HEK293T (cell line): ENCODE data around the gene CORO2B.

Experiments used
- CTCF ChIA-PET: fragments of 350-600 bp; formaldehyde crosslinking; extraction: SDS; loops from one replicate; lab custom pipeline; 2021; ENCODE audit warnings: antibody characterized with exemption, inconsistent platforms; lab: Yijun Ruan, JAX
- POLR2A ChIA-PET: fragments of 350-600 bp; formaldehyde crosslinking; extraction: SDS; loops from one replicate; lab custom pipeline; 2020; ENCODE audit warnings: antibody characterized with exemption, inconsistent platforms; lab: Yijun Ruan, JAX
- DNase-seq: peaks from one replicate; pipeline ENCODE4 v3.0.0; 2012; ENCODE audit warnings: mixed read lengths; ENCODE audit errors: extremely low spot score
- ARNT ChIP-seq: fragments of 450-650 bp; IDR thresholded peaks from 2 replicates; pipeline ENCODE4 v1.6.1; 2017; ENCODE audit warnings: mild to moderate bottlenecking
- BHLHE40 ChIP-seq: fragments of 450-650 bp; IDR thresholded peaks from 2 replicates; pipeline ENCODE4 v1.6.1; 2016; ENCODE audit warnings: mild to moderate bottlenecking, moderate library complexity, borderline replicate concordance
- CTBP1 ChIP-seq: fragments of 450-650 bp; IDR thresholded peaks from 2 replicates; pipeline ENCODE4 v1.6.1; 2016; ENCODE audit warnings: borderline replicate concordance
- ELF4 ChIP-seq: fragments of 450-650 bp; IDR thresholded peaks from 2 replicates; pipeline ENCODE4 v1.6.1; 2017; ENCODE audit warnings: antibody characterized with exemption
- FOXA1 ChIP-seq: fragments of 450-650 bp; IDR thresholded peaks from 2 replicates; pipeline ENCODE4 v1.6.1; 2016; ENCODE audit warnings: mild to moderate bottlenecking
- FOXK2 ChIP-seq: fragments of 450-650 bp; IDR thresholded peaks from 2 replicates; pipeline ENCODE4 v1.6.1; 2016; ENCODE audit warnings: mild to moderate bottlenecking
- FOXM1 ChIP-seq: fragments of 450-650 bp; IDR thresholded peaks from 2 replicates; pipeline ENCODE4 v1.6.1; 2017; ENCODE audit warnings: mild to moderate bottlenecking, borderline replicate concordance
- HDGF ChIP-seq: fragments of 450-650 bp; IDR thresholded peaks from 2 replicates; pipeline ENCODE4 v1.6.1; 2017; ENCODE audit warnings: antibody characterized with exemption, borderline replicate concordance
- L3MBTL2 ChIP-seq: fragments of 450-650 bp; conservative IDR thresholded peaks from 2 replicates; pipeline ENCODE4 v1.6.1; 2016; ENCODE audit warnings: mild to moderate bottlenecking
- LEF1 ChIP-seq: fragments of 450-650 bp; IDR thresholded peaks from 2 replicates; pipeline ENCODE4 v1.6.1; 2017; ENCODE audit warnings: mild to moderate bottlenecking, borderline replicate concordance
- NFRKB ChIP-seq: fragments of 450-650 bp; IDR thresholded peaks from 2 replicates; pipeline ENCODE4 v1.6.1; 2016; ENCODE audit warnings: mild to moderate bottlenecking, moderate library complexity
- SP1 ChIP-seq: fragments of 450-650 bp; IDR thresholded peaks from 2 replicates; pipeline ENCODE4 v1.6.1; 2017
- SUZ12 ChIP-seq: fragments of 450-650 bp; IDR thresholded peaks from 2 replicates; pipeline ENCODE4 v1.6.1; 2016; ENCODE audit warnings: mild to moderate bottlenecking
- TARDBP ChIP-seq: fragments of 450-650 bp; IDR thresholded peaks from 2 replicates; pipeline ENCODE4 v1.6.1; 2016
- ZNF384 ChIP-seq: fragments of 450-650 bp; IDR thresholded peaks from 2 replicates; pipeline ENCODE4 v1.6.1; 2016
- TF ChIP-seq, protein P1 (sequence below): fragments of 450-650 bp; IDR thresholded peaks from 2 replicates; pipeline ENCODE4 v1.6.1; 2016

The CORO2B gene

GRCh38 chr15:68612979-68613740 is 34.4 kb downstream of the CORO2B start:
- TF ChIP-seq SP1 = no peak
- no peak for TF ChIP-seq L3MBTL2
- no peak for TF ChIP-seq CTBP1
- no peak for TF ChIP-seq FOXA1
- TF ChIP-seq, protein P1, sequence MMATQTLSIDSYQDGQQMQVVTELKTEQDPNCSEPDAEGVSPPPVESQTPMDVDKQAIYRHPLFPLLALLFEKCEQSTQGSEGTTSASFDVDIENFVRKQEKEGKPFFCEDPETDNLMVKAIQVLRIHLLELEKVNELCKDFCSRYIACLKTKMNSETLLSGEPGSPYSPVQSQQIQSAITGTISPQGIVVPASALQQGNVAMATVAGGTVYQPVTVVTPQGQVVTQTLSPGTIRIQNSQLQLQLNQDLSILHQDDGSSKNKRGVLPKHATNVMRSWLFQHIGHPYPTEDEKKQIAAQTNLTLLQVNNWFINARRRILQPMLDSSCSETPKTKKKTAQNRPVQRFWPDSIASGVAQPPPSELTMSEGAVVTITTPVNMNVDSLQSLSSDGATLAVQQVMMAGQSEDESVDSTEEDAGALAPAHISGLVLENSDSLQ = no peak
- no peak for TF ChIP-seq ARNT
- no peak for TF ChIP-seq NFRKB
- TF ChIP-seq HDGF = no peak
- no peak for TF ChIP-seq FOXK2
- no peak for TF ChIP-seq FOXM1
- peak; percentile 30 for DNase-seq
- POLR2A ChIA-PET = no interaction called here
- CTCF ChIA-PET = no interaction called here

DNA sequence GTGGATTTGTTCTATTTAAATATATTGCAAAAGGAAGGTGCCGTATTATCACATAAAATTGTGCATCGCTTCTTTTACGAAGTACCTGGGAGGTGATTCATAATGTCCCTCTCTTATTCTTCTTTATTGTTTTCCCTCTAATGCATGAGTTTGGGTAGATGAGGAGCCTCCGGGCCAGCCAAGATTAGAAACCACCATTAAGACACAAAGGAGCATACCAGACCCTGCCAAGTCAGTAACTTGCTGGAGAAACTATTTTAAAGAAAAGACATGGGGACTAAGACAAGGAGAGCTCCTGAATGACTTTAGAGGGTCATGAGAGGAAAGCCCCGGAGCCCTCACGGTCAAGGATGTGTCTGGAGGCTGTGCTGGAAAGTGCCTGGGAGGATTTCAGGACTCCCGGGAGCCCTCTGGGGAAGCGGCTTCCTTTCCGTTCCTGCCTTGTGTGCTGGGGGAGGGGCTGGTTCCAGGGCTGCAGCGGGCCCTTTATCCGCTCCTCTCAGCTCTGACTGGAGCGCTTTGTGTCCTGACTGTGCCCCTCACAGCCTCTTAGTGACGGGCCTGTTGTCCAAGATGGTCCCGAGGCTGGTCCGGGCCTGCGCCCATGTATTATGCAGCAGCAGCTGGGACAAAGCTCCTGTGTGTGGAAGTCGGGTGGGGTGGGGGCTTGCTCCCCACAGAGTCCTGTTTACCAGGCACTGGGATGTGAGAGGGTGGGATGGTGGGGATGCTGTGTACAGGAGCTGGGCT is 35.7 kb downstream of the CORO2B start:
- ChIA-PET POLR2A (no interaction called here), CTCF (no interaction called here)
- TF ChIP-seq CTBP1 (no peak), TARDBP (no peak), HDGF (no peak), LEF1 (no peak), FOXA1 (no peak), ELF4 (no peak), BHLHE40 (no peak), NFRKB (no peak), L3MBTL2 (no peak), SUZ12 (no peak)
- TF ChIP-seq, protein P1 = no peak
- no peak for DNase-seq

DNA sequence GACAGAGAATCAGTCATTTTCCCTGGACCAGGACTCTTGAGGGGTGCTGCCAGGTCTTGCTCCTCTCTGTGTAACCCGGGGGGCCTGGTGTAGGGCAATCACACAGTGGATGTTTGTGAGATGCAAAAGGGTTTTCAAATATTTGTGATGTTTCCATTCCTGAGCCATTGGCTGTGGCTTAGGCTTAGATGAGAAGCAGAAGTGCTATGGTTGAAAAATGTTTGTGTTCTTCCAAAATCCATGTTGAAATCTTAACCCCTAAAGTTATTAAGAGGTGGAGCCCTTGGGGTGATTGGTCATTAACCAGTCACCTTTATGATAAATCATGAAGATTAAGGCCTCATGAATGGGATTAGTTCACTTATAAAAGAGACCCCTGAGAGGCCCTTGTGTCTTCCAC is 36.5 kb downstream of the CORO2B start:
- ChIA-PET CTCF (no interaction called here), POLR2A (no interaction called here)
- no peak for TF ChIP-seq LEF1
- TF ChIP-seq FOXK2 = no peak
- no peak for TF ChIP-seq FOXA1
- no peak for TF ChIP-seq BHLHE40
- TF ChIP-seq ARNT = no peak
- TF ChIP-seq, protein P1 = no peak
- TF ChIP-seq HDGF = no peak
- no peak for DNase-seq

- POLR2A ChIA-PET = no interaction called here
- CTCF ChIA-PET = no interaction called here
- DNase-seq = no peak
- TF ChIP-seq ELF4 (no peak), L3MBTL2 (no peak), HDGF (no peak), NFRKB (no peak), TARDBP (no peak)
- TF ChIP-seq, protein P1 = no peak
These were observed 37.0 kb downstream of the CORO2B start for GRCh38 chr15:68615811-68616210.

GRCh38 chr15:68616397-68616796 is 37.6 kb downstream of the CORO2B start:
- TF ChIP-seq FOXK2 (no peak), HDGF (no peak)
- ChIA-PET POLR2A (no interaction called here), CTCF (no interaction called here)
- DNase-seq = no peak

GRCh38 chr15:68617001-68617400 is 38.2 kb downstream of the CORO2B start:
- CTCF ChIA-PET = no interaction called here
- no peak for TF ChIP-seq ARNT
- TF ChIP-seq FOXK2 = no peak
- TF ChIP-seq FOXM1 = no peak
- POLR2A ChIA-PET = no interaction called here
- DNase-seq = no peak

- TF ChIP-seq FOXM1 = no peak
- no peak for TF ChIP-seq CTBP1
- no peak for TF ChIP-seq SP1
- TF ChIP-seq ARNT = no peak
- TF ChIP-seq HDGF = no peak
- no peak for TF ChIP-seq LEF1
- no peak for TF ChIP-seq NFRKB
- no peak for TF ChIP-seq ZNF384
- no peak for TF ChIP-seq FOXK2
- no peak for TF ChIP-seq TARDBP
- TF ChIP-seq FOXA1 = no peak
- TF ChIP-seq, protein P1 = no peak
- TF ChIP-seq SUZ12 = no peak
- no peak for DNase-seq
- POLR2A ChIA-PET = no interaction called here
- CTCF ChIA-PET = no interaction called here
These were observed 39.0 kb downstream of the CORO2B start for GRCh38 chr15:68617777-68618176.
